Measurements from ENCODE around the gene CISH.

Gene CISH

DNA sequence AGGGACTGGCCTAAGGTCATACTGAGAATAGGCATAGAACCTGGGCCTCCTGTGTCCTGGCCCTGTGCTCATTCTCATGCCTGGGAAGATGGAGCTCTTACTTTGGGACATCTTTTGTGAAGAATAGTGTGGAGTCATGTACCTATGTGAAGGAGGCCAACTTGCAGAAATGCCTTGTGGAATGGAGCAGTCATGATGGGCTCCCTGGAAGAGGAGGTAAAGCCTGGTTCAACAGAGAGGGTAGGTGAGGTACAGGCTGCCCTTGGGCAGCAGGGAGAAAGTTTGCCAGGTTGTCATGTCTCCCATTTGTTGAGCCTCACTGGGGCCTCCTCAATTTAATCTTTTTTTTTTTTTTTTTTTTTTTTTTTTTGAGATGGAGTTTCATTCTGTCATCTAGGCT lies 23.5 kb upstream of the CISH start:
- DNase-seq, result no peak

DNA sequence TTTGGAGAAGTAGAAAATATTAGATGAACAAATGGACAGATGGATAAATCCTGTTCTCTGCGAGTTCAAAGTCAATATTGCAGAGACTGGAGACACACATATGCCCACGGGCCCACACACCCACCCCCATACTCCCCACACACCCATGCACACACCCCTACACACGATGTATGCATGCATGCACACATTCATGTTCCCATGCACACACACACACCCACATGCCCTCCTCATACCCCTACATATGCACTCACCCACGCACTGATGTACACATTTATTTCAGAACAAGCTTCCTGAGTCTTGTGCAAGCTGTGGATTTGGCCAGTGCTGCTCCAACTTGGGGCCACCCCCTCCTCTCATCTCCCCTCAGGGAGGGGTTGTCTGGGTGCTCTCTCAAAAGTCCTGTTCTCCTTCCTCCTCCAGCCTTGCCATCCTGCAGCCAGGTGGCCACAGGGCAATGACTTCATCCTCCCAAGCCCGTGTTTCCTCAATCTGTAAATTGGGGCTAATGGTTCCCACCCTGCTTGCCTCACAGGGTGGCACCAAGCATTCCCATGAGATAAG lies 21.7 kb upstream of the CISH start:
- no peak for DNase-seq

DNA sequence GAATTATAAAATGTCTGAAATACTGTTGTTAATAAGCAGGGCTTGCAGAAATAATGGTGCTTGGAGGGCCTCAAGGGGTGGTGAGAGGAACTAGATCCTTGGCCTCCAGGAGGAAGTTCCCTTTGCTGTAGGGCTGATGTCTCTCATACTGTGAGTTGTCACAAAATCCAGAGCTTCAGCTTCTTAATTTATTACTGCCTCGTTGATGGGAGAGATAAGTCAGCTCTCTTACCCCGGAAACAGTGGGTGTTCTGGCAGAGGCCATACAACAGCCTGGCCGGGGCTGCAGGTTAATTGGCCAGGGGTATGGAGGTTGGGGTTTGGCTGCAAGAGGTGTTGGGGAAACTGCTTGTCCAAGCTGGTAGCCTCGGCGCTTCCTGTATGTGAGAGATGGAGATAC lies 20.9 kb upstream of the CISH start:
- DNase-seq, result no peak

DNA sequence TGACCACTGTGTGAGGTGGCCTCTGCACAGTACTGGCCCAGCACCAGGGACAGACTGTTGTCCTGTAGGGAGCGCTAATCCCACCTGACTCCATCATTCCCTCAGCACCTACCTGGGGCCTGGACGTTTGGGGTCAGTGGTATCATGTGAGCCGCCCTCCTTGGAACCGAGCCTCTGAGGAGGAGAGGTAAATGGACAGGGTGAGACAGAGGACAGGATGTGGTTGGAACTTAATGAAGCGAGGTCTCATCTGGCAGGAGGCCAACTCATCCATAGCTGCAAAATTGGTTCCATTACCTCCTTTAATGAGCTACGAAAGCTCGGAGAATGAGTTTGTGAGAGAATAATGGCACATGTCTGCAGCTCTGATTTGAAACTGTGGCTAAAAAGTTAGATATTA lies 19.3 kb upstream of the CISH start:
- DNase-seq, result no peak

DNA sequence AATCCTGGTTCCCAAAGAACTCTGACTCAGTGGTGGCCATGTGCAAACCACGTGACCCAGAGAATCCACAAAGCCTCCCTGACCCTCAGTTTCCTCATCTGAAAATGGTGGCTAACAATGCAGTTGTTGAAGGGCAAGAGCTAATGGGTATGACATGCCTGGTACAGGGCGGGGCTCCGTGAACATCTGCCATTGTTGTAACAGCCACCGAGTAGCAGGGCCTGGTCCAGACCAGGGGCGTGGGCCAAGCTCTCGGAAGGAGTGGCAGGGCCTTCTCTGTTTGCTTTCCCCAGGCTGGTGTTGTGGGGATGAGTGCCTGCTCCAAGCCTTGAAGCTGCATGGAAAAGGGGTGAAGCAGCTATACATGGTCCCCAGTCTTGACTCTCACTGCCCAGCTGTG lies 18.8 kb upstream of the CISH start:
- no peak for DNase-seq

DNA sequence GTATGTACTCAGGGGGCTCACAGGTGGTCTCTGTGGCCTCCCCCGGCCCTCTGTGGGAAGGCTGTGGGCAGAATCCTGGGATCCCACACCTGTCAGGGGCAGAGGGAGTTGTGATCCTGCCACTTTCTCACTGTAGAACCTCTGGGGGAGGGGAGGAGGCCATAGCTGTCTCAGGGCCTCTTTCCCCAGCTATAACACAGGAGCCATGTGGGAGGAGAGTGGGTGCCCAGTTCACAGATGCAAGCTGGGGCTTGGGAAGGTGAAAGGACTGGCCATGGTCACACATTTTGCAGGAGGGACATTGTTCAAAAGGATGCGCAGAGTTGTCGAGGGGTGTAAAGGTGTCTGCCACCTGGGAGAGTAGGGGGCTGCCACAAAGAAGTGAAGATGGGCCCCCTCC lies 17.0 kb upstream of the CISH start:
- DNase-seq, result no peak

DNA sequence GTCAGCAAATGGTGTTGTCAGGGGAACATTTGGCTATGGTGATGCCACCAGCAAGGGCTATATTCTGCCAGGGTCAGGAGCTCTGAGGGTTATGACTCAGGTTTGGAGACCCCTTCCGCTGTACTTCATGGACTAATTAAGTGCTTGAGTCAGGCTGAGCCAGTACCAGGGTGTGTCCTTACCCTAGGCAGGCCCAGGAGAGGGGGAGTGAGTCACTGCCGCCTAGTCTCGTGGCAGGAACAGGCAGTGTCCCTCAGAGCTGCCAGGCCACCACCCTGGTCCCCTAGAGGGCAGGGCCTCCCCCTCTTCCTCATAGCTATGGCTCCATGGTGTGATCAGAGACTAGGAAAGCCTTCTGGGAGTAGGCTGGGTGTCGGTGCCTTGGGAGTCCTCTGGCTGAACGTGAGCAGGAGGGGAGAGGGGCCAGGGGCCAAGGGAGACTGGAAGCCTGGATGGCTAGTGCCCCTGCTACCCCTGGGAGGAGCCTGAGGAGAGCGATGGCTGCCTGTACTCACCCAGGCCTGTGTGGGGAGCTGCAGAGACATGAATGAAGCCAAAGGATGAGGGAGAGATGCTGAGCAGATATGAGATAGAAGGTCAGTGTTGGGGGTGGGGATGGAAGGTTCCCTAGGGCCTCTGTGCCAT lies 16.0 kb upstream of the CISH start:
- no peak for DNase-seq

DNA sequence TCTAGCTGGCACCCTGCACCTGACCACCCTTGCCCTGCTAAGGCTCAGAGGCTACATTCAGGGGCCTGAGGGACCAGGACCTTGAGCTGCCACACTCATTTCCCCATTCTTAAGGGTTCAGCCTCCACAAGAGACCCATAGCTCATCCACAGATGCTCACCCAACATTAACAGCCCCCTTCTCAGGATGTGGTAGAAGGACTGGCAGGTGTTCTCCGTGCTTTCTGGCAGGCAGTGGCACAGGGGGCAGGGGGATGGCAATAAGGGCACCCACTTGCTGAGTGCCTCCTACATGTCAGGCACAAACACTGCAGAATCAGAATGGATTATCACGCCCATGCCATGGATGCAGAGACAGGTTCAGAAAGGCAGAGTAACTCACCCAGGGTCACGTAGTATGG lies 14.8 kb upstream of the CISH start:
- no peak for DNase-seq

DNA sequence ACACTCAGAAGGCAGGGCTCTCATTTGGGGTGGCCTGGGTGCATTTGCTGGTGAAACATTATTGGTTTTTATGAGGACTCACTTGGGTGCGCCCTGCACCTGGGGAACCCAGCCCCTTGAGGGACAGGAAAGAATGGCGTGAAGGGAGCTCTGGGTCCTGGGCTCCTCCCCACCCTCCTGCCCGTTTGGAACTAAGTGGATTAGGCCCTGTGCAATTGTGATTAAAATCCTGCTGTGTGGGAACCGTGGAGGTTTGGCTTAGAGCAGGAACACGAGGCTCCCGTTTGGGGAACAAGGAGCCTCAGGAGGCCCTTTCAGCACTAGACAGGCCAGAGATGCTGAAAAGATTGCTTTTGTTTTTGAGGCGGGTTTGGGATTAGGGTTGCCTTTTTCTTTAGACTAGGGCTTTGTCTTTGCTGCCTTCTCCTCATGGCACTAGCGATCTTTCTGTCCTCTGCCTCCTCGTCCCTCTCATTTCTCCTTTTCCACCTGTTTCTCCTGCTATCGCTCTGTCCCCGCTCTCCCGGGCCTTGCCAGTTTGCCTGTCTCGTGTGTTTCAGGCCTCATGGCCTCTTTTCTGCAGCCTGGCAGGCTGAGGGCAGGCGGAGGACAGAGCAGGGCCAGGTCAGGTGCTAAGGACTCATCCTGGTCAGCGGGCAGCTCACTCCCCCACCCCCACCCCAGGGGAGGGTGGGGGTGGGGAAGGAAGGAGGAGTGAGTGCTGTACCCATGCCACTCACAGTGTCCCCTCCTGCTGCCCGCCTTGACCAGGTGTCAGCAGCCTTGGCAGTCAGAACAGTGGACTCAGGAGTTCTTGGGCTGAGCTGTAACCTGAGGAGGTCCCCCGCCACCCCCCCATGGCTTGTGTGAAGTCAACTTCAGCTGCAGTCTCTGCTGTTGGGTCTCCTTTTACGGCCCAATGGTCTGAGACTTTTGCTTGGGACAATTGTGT lies 13.9 kb upstream of the CISH start:
- DNase-seq, result no peak

DNA sequence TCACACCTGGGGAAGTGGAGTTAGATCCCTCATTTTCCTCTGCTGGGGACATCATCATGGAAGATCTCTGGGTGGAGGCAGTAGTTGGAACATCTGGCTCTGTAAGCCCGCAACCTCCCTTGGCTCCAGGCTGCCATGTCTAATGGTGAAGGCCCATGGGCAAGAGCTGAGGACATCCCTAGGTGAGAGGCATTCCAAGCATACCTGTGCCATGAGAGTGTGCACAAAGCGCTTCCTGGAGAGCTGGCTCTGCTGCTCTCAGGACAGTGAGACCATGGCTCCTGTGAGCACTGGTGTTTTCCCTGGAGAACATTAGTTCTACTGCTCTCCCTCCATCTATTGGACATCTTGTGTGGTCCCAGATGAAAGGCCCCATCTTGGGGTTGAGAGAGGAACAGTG lies 13.1 kb upstream of the CISH start:
- no peak for DNase-seq

DNA sequence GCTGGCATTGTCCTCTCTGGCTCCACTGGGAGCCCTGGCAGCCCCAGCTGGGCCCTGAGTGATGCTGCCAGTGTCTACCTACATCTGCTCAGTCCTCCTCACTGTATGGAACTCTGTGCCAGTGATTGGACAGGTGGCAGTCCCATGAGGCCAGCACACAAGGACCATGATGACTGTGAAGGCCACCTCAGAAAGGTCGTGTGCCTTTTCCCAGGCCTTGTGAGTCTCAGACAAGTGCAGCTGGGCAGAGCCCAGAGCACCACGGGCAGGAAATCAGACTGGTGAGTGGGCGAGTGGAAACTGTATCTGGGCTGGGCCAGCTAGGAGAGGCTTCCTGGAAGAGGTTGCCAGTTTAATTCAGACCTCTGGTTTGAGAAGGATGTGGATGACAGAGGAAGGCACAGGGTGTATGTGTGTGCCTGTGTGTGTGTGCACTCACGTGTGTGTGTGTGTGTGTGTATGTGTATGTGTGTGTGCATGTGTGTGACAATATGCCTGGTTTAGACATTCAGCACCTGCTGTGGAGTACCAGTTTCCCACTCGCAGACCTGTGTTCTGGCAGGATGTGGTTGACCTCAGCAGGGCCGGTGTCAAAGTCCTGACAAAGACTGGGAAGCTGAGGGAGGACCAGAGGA lies 12.4 kb upstream of the CISH start:
- DNase-seq, result no peak

DNA sequence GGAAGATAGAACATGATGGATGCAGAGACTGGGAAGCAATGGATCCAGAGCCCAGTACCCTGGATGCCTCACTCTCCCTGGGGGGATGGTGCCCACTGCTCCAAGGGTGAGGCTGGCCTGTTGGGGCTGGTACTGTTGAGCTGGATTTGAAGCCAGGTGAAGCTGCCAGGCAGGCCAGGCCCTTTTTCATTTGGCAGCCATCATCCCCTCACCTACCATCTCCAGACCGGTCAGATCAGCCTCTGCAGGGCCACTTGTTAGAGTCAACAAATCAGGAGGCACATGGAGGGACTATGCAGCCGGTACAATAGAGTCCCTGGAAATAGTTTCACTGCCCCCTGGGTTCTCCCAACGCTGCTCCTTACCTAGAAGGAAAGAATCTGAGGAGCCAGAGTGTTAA lies 11.3 kb upstream of the CISH start:
- DNase-seq, result no peak

DNA sequence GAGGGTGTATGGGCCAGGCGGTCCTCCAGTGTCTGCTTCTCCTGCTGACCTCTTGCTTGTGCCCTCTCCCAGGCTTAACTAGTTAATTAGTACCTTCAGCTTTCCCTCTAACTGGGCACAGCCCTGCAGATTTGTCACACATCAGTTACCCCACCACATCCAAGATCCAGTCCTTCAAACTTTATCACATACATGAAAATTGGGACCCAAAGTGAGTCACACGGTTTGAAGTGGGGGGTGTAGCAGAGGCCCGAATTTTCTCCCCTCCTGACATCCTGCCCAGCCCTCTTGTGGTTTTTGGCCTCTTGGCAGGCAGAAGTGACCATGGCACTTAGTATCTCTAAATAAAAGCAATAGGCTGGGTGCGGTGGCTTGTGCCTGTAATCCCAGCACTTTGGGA lies 9.2 kb upstream of the CISH start:
- DNase-seq, result no peak

DNA sequence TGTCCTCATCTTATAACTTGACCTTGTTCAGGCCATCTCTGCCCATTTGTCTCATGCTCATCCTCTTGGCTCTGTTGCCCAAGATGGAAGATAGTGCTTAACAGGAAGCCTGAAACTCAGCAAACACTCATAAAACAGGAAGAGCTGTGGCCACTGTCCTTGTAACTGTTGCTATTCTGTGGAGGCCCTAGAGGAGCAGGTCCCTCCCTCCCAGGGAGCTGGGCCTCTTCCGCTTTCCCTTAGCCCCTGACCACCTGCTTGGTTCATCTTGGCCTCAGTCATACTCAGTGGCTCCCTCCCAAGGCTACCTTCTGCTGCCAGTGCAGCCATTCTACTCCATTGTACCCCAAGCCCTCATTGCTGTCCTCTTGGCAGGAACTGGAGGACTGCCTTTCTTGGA lies 8.8 kb upstream of the CISH start:
- DNase-seq, result no peak

DNA sequence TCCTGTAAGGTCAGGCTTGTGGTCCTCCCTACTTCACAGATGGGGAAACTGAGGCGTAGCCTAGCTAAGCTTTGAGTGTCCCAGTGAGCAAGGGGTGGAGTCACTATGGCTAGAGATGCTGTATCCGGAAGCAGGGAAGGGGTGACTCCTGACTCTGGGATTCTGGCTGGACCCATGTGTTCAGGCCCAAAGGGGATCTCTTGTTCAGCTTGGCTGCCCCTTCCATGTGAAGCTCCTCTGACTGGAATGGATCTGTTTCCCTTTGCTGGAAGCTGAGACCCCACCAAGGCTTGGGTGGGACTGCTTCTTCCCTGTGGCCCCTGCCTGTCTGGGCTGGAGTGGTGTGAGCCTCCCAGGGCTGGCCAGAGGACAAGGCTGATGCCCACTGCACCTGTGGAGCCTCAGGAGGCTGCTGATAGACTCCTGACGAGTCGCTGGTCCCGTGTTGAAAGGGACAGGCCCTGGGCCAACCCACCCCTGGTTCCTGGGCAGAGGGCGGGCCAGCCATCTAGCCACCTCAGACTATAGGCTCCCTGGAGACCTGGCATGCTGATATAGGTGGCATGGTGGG lies 6.4 kb upstream of the CISH start:
- no peak for DNase-seq

DNA sequence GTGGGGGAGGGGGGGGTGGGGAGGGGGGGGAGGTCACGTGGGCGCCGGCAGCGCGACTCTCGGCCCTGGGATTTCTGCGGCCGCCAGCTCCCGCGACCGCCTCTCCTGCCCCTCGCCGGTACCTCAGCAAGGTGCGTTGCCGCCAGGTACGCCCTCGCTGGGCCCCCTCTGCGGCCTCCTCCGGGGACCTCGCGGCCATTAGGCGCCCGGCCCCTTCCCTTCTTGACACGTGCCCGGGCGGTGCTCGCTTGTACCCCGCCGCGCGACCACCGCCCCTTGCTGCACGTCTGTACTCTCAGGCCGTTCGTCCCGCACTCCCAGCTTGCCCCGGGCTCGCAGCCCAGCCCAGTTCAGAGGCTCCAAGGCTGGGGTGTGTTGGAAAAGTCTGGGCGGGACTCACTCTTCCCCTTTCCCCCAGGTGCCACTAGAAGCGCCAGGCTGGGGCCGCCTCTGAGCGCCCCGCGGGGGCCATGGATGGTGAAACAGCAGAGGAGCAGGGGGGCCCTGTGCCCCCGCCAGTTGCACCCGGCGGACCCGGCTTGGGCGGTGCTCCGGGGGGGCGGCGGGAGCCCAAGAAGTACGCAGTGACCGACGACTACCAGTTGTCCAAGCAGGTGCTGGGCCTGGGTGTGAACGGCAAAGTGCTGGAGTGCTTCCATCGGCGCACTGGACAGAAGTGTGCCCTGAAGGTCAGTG lies 5.7 kb upstream of the CISH start, which contains the start of gene MAPKAPK3:
Gene MAPKAPK3, plus strand, starts transcription at position 56 of the 696 bp plus-strand sequence. Its CDS starts 415 bp downstream, at position 471.
- DNase-seq, result no peak

DNA sequence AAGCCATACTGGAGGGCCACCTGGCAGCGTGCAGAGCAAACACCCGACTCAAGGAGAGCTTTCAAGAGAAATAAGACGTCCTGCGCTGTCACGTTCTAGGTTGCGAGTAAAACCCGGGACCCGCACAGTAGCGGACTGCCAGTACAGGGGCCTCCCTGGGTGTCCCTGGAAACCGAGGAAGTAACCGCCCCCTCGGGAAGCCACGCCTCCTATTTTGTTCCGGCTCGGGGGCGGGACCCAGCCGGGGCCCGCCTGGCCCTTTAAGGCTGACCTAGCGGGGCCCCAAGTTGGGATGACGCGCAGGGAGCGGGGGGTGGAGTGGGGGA lies 5.2 kb upstream of the CISH start:
- DNase-seq, result peak; percentile 34

DNA sequence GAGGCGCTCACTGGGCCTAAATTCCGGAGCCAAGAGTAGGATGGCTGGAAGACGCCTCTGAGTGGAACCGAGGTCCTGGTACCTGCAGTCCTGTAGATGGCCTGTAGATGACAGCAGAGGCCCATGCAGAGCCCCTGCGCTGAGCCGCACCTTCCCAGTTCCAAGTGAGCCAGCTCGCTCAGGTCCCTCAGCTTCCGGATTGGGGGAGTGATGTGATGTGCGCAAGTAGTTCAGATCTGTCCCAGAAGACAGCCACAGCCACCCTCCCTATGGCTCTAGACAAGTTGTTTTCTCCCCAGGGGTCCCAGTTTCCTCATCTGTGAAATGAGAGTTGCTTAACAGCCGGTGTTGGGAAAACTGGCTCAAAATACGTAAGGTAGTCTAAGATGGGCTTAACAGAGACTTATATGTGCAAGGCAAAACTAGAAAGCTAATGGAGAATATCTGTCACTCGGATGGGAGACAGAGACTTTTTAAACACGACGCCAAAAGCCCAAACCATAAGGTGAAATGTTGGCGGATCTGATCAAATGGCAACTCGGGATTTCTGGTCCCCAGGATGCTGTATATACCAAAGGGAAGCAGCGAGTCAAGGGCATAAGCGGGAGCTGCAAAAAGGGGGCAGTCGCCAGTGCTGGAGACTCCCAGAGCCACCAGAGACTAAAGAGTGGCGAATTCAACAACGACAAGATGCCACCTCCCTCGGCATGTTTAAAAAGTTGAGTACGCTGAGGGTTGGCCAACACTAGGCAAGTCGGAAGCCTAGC lies 4.6 kb upstream of the CISH start:
- peak; percentile 37 for DNase-seq

DNA sequence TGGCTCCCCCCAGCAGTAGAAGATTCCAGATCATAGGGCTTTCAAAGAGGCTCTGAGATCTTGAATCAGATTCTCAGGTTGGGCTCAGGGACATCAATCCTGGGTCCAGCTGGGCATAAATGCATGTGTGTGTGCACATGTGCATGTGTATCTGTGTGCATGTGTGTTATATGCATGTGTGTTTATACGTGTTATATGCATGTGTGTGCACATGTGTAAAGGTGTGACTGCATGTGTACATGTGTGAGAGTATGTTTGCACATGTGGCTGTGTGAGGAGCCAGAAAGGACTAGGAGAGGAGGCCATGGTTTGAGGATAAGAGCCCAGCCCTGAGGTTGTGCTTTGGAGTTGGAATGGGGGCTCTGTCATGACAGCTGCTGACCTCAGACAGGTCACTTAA lies 3.6 kb upstream of the CISH start:
- no peak for DNase-seq

DNA sequence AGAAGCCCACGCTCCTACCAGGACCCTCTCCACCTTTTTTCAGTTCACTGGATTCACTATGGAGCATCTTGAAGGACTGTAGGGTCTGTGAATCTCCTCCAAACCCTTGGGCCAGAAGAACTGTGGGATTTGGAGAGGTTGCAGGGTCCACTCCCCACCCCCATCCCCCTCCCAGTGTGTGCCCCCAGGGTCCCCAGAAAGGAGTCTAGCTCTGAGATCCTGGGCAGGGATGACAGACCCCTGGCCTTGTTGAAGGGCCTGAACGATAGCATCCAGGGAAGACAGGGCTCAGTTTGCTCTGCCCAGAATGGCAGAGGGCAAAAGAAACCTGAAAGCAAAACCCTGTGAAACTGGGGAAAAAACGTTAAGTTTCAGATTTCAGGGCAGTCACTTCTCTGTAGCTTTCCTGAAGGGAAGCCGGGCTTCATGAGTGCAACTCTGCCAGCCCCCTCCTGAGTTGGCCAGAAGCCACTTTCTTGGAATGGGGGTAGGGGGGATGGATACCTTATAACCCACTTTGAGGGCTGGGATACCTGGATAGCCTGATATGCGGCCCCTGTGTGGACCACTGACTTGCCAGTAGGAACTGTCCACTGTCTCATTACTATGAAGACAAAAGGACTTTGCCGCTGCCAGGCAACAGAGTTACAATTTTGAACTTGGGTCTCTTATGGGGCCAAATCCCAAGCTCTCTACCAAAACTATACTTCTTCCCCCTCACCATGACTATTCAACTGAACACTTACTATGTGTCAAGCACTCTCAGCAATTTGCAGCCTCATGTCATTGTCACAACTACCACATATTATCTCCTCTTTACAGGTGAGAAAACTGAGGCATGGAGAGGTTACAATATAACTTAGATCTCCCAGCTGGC lies 1.6 kb upstream of the CISH start:
- DNase-seq, result no peak

Data from NCI-H2029 treated with DMSO at 0.1 percent for 48 hours (cell line).